ENCODE results near the gene NECTIN2.
"Not testable (repeated sequence)": the region's sequence is repeated elsewhere in the genome, so short reads cannot be mapped to it uniquely, and the experiment has no call there.

The NECTIN2 gene

DNA sequence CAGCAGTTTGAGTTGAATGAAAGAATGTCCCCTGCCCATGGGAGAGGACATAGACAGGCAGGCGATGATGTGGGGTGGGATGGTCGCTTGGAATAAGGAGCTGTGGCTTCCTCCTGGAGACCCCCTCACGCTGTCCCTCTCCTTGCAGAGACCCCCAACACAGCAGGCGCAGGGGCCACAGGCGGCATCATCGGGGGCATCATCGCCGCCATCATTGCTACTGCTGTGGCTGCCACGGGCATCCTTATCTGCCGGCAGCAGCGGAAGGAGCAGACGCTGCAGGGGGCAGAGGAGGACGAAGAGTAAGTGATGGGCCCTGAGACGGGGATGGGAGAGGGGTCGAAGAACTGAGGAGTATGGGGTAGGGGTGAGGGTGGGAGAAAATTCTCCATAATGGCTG lies 36.0 kb downstream of the NECTIN2 start:
- no peak for DNase-seq

DNA sequence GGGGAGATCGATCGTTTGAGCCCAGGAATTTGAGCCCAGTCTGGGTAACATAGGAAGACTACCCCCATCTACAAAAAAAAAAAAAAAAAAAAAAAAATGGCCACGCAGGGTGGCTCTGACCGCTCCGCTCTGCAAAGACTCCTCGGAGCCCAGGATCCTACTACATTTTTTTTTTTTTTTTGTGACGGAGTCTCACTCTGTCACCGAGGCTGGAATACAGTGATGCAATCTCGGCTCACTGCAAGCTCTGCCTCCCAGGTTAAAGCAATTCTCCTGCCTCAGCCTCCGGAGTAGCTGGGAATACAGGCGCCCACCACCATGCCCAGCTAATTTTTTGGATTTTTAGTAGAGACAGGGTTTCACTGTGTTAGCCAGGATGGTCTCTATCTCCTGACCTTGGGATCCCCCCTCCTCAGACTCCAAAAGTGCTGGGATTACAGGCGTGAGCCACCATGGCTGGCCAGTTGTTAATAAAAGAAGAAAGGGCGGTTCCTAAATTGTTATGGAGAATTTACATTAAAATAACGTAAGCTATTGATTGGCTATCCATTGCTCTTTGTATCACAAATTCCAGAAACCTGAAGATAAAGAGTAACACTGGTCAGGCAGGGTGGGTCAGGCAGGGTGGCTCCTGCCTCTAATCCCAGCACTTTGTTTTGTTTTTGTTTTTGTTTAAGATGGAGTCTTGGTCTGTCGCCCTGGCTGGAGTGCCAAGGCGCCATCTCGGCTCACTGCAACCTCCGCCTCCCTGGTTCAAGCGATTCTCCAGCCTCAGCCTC lies 36.7 kb downstream of the NECTIN2 start:
- DNase-seq: not testable (repeated sequence)

DNA sequence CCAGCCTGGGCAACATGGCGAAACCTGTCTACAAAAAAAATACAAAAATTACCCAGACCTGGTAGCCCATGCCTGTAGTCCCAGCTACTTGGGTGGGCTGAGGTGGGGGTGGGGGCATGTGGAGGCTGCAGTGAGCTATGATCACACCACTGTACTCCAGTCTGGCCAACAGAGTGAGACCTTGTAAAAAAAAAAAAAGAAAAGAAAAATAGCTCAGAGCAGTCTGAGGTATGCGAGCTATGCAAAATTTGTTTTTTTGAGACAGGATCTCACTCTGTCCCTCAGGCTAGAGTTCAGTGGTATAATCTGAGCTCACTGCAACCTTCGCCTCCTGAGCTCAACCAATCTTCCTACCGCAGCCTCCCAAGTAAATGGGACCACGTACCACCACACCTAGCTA lies 37.8 kb downstream of the NECTIN2 start:
- DNase-seq: no peak

DNA sequence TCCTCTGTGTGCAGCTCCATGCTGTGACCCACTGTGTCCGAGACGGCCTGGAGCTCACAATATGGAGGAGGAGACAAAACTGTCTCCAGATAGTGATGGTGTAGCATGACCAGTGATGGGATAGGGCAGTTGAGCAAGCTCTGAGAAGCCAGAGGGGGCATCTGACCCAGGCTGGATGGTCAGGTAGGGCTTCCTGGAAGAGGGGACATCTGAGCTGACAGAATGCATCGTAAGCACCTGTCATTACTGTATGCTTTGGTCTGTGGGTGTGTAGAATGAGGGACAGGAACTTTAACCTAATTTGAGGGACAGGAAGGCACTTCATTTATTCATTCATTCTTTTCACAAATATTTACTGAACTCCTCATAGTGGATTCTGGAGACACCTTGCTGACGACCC lies 38.5 kb downstream of the NECTIN2 start:
- DNase-seq: no peak

DNA sequence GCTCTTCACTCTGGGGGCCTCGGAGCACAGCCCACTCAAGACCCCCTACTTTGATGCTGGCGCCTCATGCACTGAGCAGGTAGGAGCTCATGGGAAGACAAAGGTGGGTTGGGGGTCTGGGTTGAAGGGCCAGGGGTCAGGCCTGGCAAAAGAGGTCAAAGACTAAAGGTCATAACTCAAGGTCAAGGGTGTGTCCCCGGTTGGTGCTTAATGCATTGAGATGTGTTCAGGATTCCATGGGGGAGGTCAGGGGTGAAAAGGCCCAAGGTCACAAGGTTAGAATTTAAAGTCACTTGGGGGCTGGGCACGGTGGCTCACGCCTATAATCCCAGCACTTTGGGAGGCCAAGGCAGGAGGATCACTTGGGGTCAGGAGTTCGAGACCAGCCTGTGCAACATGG lies 40.0 kb downstream of the NECTIN2 start:
- no peak for DNase-seq

DNA sequence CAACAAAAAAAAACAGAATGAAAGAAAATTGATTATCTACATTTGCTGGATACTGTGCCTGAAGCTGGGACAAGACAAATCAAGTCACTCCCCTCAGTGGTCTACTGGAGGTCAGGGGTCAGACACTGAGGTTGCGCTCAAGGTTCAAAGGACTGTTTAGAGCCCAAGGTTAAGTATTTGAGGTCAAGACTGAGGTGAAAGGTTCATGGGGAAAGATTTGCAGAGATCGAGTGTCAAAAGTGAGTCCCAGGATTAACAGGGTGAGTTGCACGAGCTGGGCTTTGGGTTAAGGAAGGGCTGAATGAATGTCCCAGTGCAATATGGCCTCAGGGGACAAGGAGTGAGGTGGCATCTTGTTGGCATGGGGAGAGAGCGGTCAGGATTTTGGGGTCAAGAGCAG lies 41.6 kb downstream of the NECTIN2 start:
- no peak for DNase-seq

DNA sequence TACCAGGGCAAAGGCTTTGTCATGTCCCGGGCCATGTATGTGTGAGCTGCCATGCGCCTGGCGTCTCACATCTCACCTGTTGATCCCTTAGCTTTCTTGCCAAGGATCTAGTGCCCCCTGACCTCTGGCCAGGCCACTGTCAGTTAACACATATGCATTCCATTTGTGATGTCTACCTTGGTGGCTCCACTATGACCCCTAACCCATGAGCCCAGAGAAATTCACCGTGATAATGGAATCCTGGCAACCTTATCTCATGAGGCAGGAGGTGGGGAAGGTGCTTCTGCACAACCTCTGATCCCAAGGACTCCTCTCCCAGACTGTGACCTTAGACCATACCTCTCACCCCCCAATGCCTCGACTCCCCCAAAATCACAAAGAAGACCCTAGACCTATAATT lies 42.2 kb downstream of the NECTIN2 start:
- DNase-seq: not testable (repeated sequence)

DNA sequence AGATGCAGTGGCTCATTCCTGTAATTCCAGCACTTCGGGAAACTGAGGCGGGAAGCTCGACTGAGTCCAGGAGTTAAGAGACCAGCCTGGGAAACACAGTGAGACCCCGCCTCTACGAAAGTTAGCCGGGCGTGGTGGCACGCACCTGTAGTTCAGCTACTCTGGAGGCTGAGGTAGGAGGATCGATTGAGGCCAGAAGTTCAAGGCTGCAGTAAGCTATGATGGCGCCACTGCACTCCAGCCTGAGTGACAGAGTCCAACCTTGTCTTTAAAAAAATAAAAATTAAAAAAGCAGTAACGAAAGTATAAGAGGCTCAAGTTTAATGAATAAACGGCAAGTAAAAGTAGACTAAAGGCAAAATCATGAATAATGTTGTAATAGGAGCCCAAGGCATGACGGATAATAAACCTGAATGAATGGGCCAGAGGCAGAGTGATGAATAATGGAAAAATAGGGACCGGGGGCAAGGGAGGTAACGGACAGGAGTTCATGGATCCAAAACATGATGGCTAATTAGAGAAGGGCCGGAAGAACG lies 43.8 kb downstream of the NECTIN2 start:
- no peak for DNase-seq

DNA sequence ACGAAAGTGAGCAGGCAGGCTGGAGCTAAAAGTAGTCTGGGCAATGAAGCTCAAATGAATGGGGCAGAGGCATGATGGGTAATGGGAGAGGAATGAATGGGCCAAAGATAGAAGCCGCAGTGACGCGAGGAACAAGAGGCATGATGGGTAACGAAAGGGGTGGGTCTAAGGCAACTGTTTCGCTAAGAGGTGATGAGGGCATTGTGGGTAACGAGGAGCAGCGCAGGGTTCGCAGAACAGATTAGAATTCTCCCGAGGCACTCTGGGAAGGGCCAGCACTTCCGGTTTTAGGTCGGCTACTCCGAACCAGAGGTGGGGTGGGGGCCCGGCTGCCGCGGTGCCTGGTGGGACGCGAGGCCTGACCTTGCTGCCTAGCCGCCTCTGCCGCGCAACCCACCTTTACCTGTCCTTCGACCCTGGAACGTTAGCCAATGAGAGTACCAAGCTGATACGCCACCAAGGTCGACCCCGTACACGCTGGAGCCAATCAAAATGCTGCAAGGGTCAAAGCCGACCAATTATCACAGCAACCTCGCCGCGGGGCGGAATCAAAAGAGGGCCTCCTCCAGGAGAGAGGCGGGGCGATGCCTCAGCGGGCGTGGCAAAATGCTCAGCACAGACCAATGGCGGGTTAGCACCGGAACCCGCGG lies 44.4 kb downstream of the NECTIN2 start:
- peak; percentile 99 for DNase-seq

DNA sequence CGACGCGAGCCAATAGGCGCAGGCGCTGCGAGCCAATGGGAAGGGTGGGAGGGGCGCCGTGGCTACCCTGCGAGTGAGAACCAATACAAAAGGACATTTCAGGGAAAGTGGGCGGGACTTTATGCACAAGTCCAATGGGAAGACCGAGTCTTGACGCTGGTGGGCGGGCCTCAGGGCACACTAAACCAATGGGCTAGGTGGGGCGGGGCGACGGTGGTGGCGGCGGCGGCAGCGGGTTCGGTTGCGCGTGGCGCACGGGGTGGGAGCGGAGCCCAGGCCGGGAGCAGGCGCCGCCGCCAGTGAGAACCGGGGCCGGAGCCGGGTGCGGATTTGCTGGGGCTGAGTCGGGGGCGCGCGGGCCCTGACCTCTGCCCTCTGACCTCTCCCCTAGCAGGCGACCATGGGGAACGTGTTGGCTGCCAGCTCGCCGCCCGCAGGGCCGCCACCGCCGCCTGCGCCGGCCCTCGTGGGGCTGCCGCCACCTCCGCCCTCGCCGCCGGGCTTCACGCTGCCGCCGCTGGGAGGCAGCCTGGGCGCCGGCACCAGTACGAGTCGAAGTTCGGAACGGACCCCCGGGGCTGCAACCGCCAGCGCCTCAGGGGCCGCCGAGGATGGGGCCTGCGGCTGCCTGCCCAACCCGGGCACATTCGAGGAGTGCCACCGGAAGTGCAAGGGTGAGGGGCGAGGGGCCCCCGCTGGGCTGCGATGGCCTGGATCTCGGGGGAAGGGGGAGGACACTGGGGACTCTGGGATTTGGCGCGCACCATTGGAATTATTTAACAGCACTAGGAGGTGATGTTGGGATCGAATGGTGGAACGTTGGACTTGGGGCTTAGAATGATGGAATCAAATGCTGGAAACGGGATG lies 45.2 kb downstream of the NECTIN2 start, which contains the start of gene TOMM40:
Gene TOMM40, plus strand, starts transcription at position 239 of the 867 bp plus-strand sequence. Its CDS starts 162 bp downstream, at position 401.
- DNase-seq: no peak

DNA sequence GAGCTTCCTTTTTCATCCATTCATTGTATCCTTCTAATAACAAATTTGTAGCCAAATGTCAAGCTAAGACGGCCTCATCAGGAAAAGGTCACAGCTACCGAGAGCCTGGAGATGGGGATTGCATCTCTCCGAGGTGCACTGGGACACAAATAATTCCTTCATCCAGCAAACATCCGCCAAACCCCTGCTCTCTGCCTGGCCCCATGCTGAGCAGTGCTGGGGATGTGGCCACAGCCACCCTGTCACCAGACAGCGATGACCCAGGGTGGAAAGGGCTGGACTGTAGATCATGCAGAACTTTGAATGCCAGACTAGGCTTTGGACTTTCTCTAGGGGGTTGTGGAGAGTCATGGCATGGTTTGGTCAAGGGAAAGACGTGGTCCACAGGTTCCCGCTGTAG lies 46.8 kb downstream of the NECTIN2 start:
- DNase-seq: no peak

DNA sequence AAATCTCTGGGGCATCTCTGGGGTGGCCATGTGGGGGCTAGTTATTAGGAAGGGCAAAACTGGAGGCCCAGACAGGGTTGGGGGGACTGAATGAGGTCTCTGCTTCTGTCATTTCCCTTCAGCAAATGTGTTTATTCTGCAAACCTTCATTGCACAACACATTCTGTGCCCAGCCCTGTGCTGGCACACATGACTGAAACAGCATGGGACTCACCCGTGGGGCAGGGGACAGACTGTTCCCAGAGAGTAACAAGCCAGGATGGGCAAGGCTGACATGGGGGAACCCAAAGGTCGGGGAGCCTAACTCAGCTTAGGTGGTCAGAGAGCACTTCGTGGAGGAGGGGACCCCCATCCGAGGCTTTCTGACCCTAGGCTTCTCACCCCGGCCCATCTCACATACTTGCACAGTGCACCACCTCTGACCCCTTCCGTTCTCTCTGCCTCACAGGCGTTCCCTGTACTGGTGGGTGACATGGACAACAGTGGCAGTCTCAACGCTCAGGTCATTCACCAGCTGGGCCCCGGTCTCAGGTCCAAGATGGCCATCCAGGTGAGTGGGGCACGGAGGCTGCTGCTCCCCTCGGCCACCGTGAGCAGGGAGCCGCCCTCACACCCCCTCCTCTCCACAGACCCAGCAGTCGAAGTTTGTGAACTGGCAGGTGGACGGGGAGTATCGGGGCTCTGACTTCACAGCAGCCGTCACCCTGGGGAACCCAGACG lies 47.4 kb downstream of the NECTIN2 start:
- no peak for DNase-seq

DNA sequence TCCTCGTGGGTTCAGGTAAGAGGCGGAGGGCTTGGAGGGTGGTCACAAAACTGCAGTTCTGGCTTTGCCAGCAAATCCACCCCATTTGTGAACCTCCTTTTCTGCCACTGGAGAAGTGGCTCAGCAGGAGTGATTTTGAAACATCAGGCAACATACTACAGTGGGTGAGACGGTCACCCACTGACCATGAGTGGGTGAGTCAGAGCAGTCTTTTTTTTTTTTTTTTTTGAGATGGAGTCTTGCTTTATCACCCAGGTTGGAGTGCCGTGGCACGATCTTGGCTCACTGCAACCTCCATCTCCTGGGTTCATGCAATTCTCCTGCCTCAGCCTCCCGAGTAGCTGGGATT lies 47.9 kb downstream of the NECTIN2 start:
- no peak for DNase-seq

DNA sequence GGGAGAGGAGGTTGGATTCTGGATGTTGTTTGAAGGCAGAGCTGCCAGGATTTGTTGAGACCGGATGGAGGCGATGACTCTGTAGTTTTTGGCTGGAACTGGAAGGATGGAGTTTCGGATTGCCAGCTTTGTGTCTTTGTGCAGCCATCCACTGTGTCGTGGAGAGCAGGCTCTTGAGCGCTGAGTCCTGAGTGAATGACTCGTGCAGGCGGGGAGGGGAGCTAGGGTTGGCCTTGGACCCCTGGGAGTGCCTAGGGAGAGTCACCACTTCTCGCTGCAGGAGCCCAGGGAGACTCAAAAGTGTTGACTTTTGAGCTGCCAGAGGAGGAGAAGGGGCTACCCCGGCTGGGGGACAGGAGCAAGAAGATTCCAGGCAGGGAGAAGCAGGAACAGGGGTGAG lies 48.8 kb downstream of the NECTIN2 start:
- no peak for DNase-seq

DNA sequence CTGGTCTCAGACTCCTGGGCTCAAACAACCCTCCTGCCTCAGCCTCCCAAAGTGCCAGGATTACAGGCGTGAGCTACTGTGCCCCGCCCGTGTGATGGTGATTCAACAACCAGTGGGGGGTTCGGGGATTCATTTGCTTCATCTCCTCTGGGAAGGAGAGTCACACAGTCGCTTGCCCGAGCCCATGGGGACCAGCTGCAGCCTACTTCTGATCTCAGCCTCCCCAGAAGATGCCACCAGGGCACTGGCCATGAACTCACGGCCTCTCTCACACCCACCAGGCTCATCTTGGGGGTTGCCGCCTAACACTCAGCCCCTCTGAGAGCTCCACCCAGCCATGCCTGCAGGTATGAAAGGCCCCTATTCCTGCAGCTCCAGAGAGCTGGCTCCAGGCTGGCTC lies 51.7 kb downstream of the NECTIN2 start:
- no peak for DNase-seq

DNA sequence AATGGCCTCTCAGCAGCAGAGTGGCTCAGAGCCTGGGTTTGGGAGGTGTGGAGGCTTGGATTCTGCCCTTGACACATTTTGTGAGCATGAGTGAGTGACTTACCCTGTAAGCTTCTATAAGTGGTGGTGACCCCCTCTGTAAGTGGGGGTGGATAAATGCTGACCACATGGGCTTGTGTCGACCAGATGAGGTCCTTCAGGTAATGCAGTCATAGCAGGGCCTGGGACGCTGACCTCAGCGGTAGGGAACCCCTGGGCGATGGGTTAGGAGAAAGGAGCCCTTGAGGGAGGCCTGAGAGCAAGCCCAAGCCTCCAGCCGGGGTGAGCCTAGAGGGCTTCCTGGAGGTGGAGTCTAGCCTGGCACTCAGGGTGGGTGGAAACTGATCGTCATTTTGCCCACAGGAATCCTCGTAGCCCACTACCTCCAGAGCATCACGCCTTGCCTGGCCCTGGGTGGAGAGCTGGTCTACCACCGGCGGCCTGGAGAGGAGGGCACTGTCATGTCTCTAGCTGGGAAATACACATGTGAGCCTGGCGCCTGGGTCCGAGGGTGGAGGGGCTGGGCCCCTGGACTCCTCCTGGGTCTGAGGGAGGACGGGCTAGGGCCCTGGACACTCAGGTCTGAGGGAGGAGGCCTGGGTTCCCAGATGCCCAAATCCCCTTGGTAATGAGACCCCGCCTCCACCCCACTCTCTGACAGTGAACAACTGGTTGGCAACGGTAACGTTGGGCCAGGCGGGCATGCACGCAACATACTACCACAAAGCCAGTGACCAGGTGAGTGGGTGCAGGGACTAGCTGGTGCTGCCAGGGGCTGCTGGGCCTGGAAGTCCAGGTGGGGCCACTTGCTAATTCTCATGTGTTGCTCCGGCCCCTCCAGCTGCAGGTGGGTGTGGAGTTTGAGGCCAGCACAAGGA lies 54.5 kb downstream of the NECTIN2 start:
- no peak for DNase-seq

DNA sequence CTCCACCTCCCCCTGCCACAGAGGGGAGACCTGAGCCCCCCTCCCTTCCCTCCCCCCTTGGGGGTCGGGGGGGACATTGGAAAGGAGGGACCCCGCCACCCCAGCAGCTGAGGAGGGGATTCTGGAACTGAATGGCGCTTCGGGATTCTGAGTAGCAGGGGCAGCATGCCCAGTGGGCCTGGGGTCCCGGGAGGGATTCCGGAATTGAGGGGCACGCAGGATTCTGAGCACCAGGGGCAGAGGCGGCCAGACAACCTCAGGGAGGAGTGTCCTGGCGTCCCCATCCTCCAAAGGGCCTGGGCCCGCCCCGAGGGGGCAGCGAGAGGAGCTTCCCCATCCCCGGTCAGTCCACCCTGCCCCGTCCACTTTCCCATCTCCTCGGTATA lies 57.1 kb downstream of the NECTIN2 start:
- no peak for DNase-seq

DNA sequence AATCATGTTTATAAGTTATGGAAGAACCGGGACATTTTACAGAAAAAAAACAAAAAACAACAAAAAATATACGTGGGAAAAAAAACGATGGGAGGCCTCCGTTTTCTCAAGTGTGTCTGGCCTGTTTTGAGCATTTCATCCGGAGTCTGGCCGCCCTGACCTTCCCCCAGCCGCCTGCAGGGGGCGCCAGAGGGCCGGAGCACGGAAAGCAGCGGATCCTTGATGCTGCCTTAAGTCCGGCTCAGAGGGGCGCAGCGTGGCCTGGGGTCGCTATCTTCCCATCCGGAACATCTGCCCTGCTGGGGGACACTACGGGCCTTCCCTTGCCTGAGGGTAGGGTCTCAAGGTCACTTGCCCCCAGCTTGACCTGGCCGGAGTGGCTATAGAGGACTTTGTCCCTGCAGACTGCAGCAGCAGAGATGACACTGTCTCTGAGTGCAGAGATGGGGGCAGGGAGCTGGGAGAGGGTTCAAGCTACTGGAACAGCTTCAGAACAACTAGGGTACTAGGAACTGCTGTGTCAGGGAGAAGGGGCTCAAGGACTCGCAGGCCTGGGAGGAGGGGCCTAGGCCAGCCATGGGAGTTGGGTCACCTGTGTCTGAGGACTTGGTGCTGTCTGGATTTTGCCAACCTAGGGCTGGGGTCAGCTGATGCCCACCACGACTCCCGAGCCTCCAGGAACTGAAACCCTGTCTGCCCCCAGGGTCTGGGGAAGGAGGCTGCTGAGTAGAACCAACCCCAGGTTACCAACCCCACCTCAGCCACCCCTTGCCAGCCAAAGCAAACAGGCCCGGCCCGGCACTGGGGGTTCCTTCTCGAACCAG lies 57.7 kb downstream of the NECTIN2 start:
- peak; percentile 75 for DNase-seq

DNA sequence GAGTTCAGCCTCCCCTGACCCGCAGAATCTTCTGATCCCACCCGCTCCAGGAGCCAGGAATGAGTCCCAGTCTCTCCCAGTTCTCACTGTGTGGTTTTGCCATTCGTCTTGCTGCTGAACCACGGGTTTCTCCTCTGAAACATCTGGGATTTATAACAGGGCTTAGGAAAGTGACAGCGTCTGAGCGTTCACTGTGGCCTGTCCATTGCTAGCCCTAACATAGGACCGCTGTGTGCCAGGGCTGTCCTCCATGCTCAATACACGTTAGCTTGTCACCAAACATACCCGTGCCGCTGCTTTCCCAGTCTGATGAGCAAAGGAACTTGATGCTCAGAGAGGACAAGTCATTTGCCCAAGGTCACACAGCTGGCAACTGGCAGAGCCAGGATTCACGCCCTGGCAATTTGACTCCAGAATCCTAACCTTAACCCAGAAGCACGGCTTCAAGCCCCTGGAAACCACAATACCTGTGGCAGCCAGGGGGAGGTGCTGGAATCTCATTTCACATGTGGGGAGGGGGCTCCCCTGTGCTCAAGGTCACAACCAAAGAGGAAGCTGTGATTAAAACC lies 58.4 kb downstream of the NECTIN2 start:
- DNase-seq: no peak
